HEK293 (cell line): ENCODE measurements around the gene C1orf35.

Experiments
- BCL6B ChIP-seq: fragments of 450-650 bp; formaldehyde crosslinking; IDR thresholded peaks from 2 replicates; pipeline ENCODE4 v1.5.1; 2017; ENCODE audit warnings: missing biosample characterization, missing genetic modification characterization
- EGR2 ChIP-seq: fragments of 450-650 bp; formaldehyde crosslinking; IDR thresholded peaks from 2 replicates; pipeline ENCODE4 v1.5.1; 2016; ENCODE audit warnings: low read depth, missing biosample characterization, missing genetic modification characterization
- IKZF3 ChIP-seq: fragments of 450-650 bp; IDR thresholded peaks from 2 replicates; pipeline ENCODE4 v1.5.0; 2018; ENCODE audit warnings: missing biosample characterization, mild to moderate bottlenecking, missing genetic modification characterization, moderate library complexity
- KLF16 ChIP-seq: fragments of 450-650 bp; formaldehyde crosslinking; IDR thresholded peaks from 2 replicates; pipeline ENCODE4 v1.5.1; 2017; ENCODE audit warnings: missing biosample characterization, missing genetic modification characterization
- MYNN ChIP-seq: fragments of 450-650 bp; formaldehyde crosslinking; IDR thresholded peaks from 2 replicates; pipeline ENCODE4 v1.5.1; 2016; ENCODE audit warnings: missing biosample characterization, missing genetic modification characterization, borderline replicate concordance
- MZF1 ChIP-seq: fragments of 450-650 bp; formaldehyde crosslinking; IDR thresholded peaks from 2 replicates; pipeline ENCODE4 v1.5.1; 2017; ENCODE audit warnings: missing biosample characterization, missing genetic modification characterization, borderline replicate concordance
- SP7 ChIP-seq: fragments of 450-650 bp; formaldehyde crosslinking; IDR thresholded peaks from 2 replicates; pipeline ENCODE4 v1.5.1; 2016; ENCODE audit warnings: missing biosample characterization, missing genetic modification characterization
- ZBTB1 ChIP-seq: fragments of 450-650 bp; formaldehyde crosslinking; IDR thresholded peaks from 2 replicates; pipeline ENCODE4 v1.5.1; 2016; ENCODE audit warnings: missing biosample characterization, missing genetic modification characterization
- ZBTB10 ChIP-seq: fragments of 450-650 bp; formaldehyde crosslinking; IDR thresholded peaks from 2 replicates; pipeline ENCODE4 v1.5.1; 2016; ENCODE audit warnings: missing biosample characterization, missing genetic modification characterization
- ZBTB21 ChIP-seq: fragments of 450-650 bp; formaldehyde crosslinking; IDR thresholded peaks from 2 replicates; pipeline ENCODE4 v1.5.1; 2017; ENCODE audit warnings: missing biosample characterization, missing genetic modification characterization
- ZFP41 ChIP-seq: fragments of 450-650 bp; formaldehyde crosslinking; IDR thresholded peaks from 2 replicates; pipeline ENCODE4 v1.5.1; 2016; ENCODE audit warnings: missing biosample characterization, missing genetic modification characterization, borderline replicate concordance
- ZNF10 ChIP-seq: fragments of 450-650 bp; formaldehyde crosslinking; IDR thresholded peaks from 2 replicates; pipeline ENCODE4 v1.5.1; 2017; ENCODE audit warnings: missing biosample characterization, missing genetic modification characterization
- ZNF112 ChIP-seq: fragments of 450-650 bp; formaldehyde crosslinking; IDR thresholded peaks from 2 replicates; pipeline ENCODE4 v1.5.0; 2017; ENCODE audit warnings: missing biosample characterization, missing genetic modification characterization
- ZNF138 ChIP-seq: fragments of 450-650 bp; formaldehyde crosslinking; IDR thresholded peaks from 2 replicates; pipeline ENCODE4 v1.5.1; 2016; ENCODE audit warnings: missing biosample characterization, missing genetic modification characterization, borderline replicate concordance
- ZNF146 ChIP-seq: fragments of 450-650 bp; formaldehyde crosslinking; IDR thresholded peaks from 2 replicates; pipeline ENCODE4 v1.5.1; 2016; ENCODE audit warnings: missing biosample characterization, missing genetic modification characterization
- ZNF148 ChIP-seq: fragments of 450-650 bp; formaldehyde crosslinking; IDR thresholded peaks from 2 replicates; pipeline ENCODE4 v1.5.0; 2017; ENCODE audit warnings: missing biosample characterization, missing genetic modification characterization, borderline replicate concordance
- ZNF302 ChIP-seq: fragments of 450-650 bp; formaldehyde crosslinking; IDR thresholded peaks from 2 replicates; pipeline ENCODE4 v1.5.1; 2016; ENCODE audit warnings: missing biosample characterization, missing genetic modification characterization, low read depth
- ZNF324 ChIP-seq: fragments of 450-650 bp; formaldehyde crosslinking; IDR thresholded peaks from 2 replicates; pipeline ENCODE4 v1.5.1; 2016; ENCODE audit warnings: missing biosample characterization, missing genetic modification characterization
- ZNF514 ChIP-seq: fragments of 450-650 bp; formaldehyde crosslinking; IDR thresholded peaks from 2 replicates; pipeline ENCODE4 v1.5.1; 2016; ENCODE audit warnings: missing biosample characterization, missing genetic modification characterization
- ZNF530 ChIP-seq: fragments of 450-650 bp; formaldehyde crosslinking; IDR thresholded peaks from 2 replicates; pipeline ENCODE4 v1.5.1; 2016; ENCODE audit warnings: low read depth, missing biosample characterization, missing genetic modification characterization
- ZNF549 ChIP-seq: fragments of 450-650 bp; IDR thresholded peaks from 2 replicates; pipeline ENCODE4 v1.5.1; 2018; ENCODE audit warnings: missing biosample characterization, missing genetic modification characterization, mild to moderate bottlenecking, inconsistent platforms, moderate library complexity
- ZNF621 ChIP-seq: fragments of 450-650 bp; formaldehyde crosslinking; IDR thresholded peaks from 2 replicates; pipeline ENCODE4 v1.5.1; 2017; ENCODE audit warnings: missing biosample characterization, missing genetic modification characterization
- ZNF623 ChIP-seq: fragments of 450-650 bp; formaldehyde crosslinking; IDR thresholded peaks from 2 replicates; pipeline ENCODE4 v1.5.1; 2016; ENCODE audit warnings: missing biosample characterization, missing genetic modification characterization
- ZNF677 ChIP-seq: fragments of 450-650 bp; IDR thresholded peaks from 2 replicates; pipeline ENCODE4 v1.5.0; 2018; ENCODE audit warnings: missing biosample characterization, mild to moderate bottlenecking, missing genetic modification characterization, moderate library complexity
- ZNF692 ChIP-seq: fragments of 450-650 bp; formaldehyde crosslinking; IDR thresholded peaks from 2 replicates; pipeline ENCODE4 v1.5.1; 2016; ENCODE audit warnings: missing biosample characterization, missing genetic modification characterization
- ZNF76 ChIP-seq: fragments of 450-650 bp; formaldehyde crosslinking; IDR thresholded peaks from 2 replicates; pipeline ENCODE4; 2016; ENCODE audit warnings: low read depth, missing biosample characterization, missing genetic modification characterization, borderline replicate concordance
- ZNF777 ChIP-seq: fragments of 450-650 bp; formaldehyde crosslinking; IDR thresholded peaks from 2 replicates; pipeline ENCODE4 v1.5.1; 2017; ENCODE audit warnings: missing biosample characterization, missing genetic modification characterization, borderline replicate concordance
- ZNF843 ChIP-seq: fragments of 450-650 bp; formaldehyde crosslinking; IDR thresholded peaks from 2 replicates; pipeline ENCODE4 v1.5.1; 2016; ENCODE audit warnings: missing biosample characterization, missing genetic modification characterization
- ZSCAN16 ChIP-seq: fragments of 450-650 bp; formaldehyde crosslinking; IDR thresholded peaks from 2 replicates; pipeline ENCODE4 v1.5.1; 2016; ENCODE audit warnings: missing biosample characterization, missing genetic modification characterization
- ZSCAN4 ChIP-seq: fragments of 450-650 bp; formaldehyde crosslinking; IDR thresholded peaks from 2 replicates; pipeline ENCODE4 v1.5.1; 2017; ENCODE audit warnings: missing biosample characterization, missing genetic modification characterization
- ZXDB ChIP-seq: fragments of 450-650 bp; formaldehyde crosslinking; IDR thresholded peaks from 2 replicates; pipeline ENCODE4 v1.5.1; 2016; ENCODE audit warnings: missing biosample characterization, missing genetic modification characterization

Gene C1orf35

DNA sequence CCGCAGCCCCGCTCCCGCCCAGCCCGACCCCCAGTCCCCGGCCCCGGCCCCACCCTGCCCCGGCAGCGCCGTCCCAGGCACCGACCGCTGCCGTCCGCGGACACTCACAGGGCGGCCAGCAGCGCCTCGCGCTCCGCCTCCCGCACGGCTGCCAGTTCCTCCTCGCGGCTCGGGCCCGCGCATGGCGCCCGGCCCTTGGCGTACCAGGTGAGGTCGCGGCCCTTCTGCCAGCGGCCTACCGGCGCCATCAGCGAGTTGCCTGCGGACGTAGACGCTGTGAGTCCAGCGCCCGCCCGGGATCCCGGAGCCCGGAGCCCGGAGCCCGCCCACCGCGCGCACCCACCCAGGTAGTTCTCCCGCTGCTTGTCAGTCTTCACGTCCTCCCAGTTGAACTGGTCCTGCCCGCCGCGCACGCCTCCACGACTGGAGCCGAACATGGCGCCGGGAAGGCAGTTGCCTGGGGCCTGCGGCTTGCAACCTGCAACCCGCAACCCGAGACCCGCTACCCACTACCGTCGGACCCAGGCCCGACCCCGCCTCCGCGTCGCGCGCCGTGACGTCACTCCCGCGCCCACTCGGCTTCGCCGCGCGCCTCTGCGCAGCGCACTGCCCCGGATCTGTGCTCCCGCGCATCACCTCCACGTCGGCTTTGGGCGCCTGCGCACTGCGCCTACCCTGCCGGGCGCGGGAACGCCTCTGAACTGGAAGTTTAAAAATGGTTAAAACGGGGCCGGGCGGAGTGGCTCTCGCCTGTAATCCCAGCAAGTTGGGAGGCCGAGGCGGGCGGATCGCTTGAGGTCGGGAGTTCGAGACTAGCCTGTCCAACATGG lies at the start of gene C1orf35 (continued):
- TF ChIP-seq ZNF148 = no peak
- TF ChIP-seq ZNF549 (tag by site-specific recombination) = no peak
- peak; percentile 83 for TF ChIP-seq SP7 (tag by site-specific recombination)
- TF ChIP-seq ZNF138 (tag by site-specific recombination) = no peak
- no peak for TF ChIP-seq BCL6B (tag by site-specific recombination)
- no peak for TF ChIP-seq ZNF514 (tag by site-specific recombination)
- TF ChIP-seq ZNF302 = no peak
- TF ChIP-seq ZNF112 (tag by site-specific recombination) = no peak
- peak; percentile 52; the same call in 1 of the 2 replicates for TF ChIP-seq ZNF10 (tag by site-specific recombination)
- no peak for TF ChIP-seq ZSCAN16 (tag by site-specific recombination)
- TF ChIP-seq ZNF324 (tag by site-specific recombination) = peak; percentile 64
- TF ChIP-seq EGR2 = peak; percentile 98
- TF ChIP-seq ZXDB (tag by site-specific recombination) = peak; percentile 93
- TF ChIP-seq ZBTB10 (tag by site-specific recombination) = peak; percentile 78
- TF ChIP-seq ZNF76 = peak; percentile 82
- TF ChIP-seq ZSCAN4 = no peak; the same call in 1 of the 2 replicates
- TF ChIP-seq KLF16 = peak; percentile 98
- no peak for TF ChIP-seq ZNF677 (tag by site-specific recombination)
- TF ChIP-seq MZF1 (tag by site-specific recombination) = no peak
- TF ChIP-seq ZBTB1 (tag by site-specific recombination) = peak; percentile 96
- no peak for TF ChIP-seq ZFP41 (tag by site-specific recombination)
- TF ChIP-seq ZNF530 (tag by site-specific recombination) = no peak
- TF ChIP-seq IKZF3 = no peak
- no peak; the same call in 1 of the 2 replicates for TF ChIP-seq MYNN (tag by site-specific recombination)
- TF ChIP-seq ZNF777 (tag by site-specific recombination) = no peak
- TF ChIP-seq ZNF843 = peak; percentile 67
- no peak for TF ChIP-seq ZNF621 (tag by site-specific recombination)
- TF ChIP-seq ZNF146 = peak; percentile 14; the same call in 1 of the 2 replicates
- peak; percentile 63 for TF ChIP-seq ZNF692
- no peak for TF ChIP-seq ZNF623
- TF ChIP-seq ZBTB21 = peak; percentile 92
